ENCODE data around the gene CNTROB.

The CNTROB gene

DNA sequence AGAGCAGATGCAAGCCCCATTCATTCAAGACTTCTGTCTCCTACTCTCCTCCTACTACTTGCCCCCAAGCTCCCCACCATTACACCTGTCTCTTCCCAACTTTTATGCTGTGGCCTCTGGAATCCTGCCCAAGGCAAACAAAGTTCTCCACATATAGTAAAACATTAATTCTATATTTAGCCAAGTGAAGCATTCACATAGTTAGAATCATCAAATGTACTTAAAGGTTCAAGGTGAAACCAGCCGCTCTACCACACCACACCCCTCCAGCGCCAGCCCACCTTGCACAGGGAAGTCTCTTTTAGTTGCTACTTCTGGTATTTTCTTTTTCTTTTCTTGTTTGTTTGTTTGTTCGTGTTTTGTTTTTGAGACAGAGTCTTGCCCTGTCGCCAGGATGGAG, 45.0 kb downstream of the CNTROB start:
- Mint-ChIP-seq H3K27me3 (ENCODE audit: low read depth) (peaks cover 15% of the 10 kb centered on the region), H3K27ac (no peak overlapping the region), H3K4me3 (no peak overlapping the region)

DNA sequence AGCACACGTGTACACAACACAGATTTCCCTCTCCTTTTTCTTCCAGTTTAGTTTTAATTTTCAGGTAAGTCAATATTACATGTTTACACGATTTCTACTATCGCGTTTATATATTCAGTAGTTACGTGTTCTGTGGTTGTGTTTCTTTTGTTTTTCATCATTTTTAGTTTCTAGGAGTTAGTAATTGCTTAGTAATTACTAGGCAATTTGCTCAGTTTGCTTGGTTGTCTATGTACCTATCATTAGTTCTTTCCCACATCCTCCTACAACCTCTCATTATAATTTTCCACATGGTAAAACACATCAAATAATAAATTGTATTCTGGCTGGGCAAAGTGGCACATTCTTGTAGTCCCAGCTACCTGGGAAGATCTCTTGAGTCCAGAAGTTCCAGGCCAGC, 45.8 kb downstream of the CNTROB start:
- no peak overlapping the region for H3K4me3 Mint-ChIP-seq
- H3K36me3 Mint-ChIP-seq (ENCODE audit: low read depth), result peaks cover 16% of the 10 kb centered on the region
- peaks cover 22% of the 10 kb centered on the region for H3K9me3 Mint-ChIP-seq
- peaks cover 22% of the 10 kb centered on the region for H3K27me3 Mint-ChIP-seq (ENCODE audit: low read depth)
- H3K27ac Mint-ChIP-seq, result no peak overlapping the region
- no peaks in the 10 kb centered on the region for H3K4me1 Mint-ChIP-seq (ENCODE audit: low read depth)

More for the DNA sequence above, 45.0 kb downstream of the CNTROB start:
- H3K4me1 Mint-ChIP-seq (ENCODE audit: low read depth), result no peaks in the 10 kb centered on the region
- peaks cover 16% of the 10 kb centered on the region for H3K36me3 Mint-ChIP-seq (ENCODE audit: low read depth)
- H3K9me3 Mint-ChIP-seq, result peaks cover 22% of the 10 kb centered on the region

- Mint-ChIP-seq H3K4me1 (ENCODE audit: low read depth) (no peaks in the 10 kb centered on the region), H3K27ac (no peak overlapping the region), H3K9me3 (peaks cover under 1% of the 10 kb centered on the region), H3K36me3 (ENCODE audit: low read depth) (peaks cover 2% of the 10 kb centered on the region), H3K27me3 (ENCODE audit: low read depth) (peaks cover 20% of the 10 kb centered on the region), H3K4me3 (no peak overlapping the region)
Measured at GRCh38 chr17:7982173-7982572, 50.2 kb downstream of the CNTROB start.

GRCh38 chr17:7982666-7983065, 50.7 kb downstream of the CNTROB start:
- no peak overlapping the region for H3K27ac Mint-ChIP-seq
- peaks cover 2% of the 10 kb centered on the region for H3K36me3 Mint-ChIP-seq (ENCODE audit: low read depth)
- peaks cover 22% of the 10 kb centered on the region for H3K27me3 Mint-ChIP-seq (ENCODE audit: low read depth)
- no peak overlapping the region for H3K4me3 Mint-ChIP-seq
- H3K9me3 Mint-ChIP-seq, result no peaks in the 10 kb centered on the region
- H3K4me1 Mint-ChIP-seq (ENCODE audit: low read depth), result no peaks in the 10 kb centered on the region

DNA sequence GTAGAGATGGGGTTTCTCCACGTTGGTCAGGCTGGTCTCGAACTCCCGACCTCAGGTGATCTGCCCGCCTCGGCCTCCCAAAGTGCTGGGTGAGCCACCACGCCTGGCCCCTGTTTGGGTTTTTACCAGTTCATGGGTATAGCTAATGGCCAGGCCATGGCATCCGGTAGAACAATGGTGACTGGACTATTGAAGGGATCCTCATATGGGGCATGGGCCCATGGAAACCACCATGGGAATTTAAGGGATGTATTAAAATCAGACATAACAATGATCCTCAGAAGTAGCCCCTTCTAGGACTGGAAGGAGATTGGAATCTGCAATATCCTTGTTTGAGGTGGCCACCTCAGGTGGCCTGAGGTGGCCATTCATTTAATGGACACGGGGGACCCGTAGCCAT, 52.9 kb downstream of the CNTROB start:
- Mint-ChIP-seq H3K27ac (no peak overlapping the region), H3K27me3 (ENCODE audit: low read depth) (peaks cover 24% of the 10 kb centered on the region), H3K9me3 (no peaks in the 10 kb centered on the region), H3K36me3 (ENCODE audit: low read depth) (no peaks in the 10 kb centered on the region), H3K4me1 (ENCODE audit: low read depth) (peaks cover 9% of the 10 kb centered on the region), H3K4me3 (no peak overlapping the region)

GRCh38 chr17:7987112-7987893, 55.3 kb downstream of the CNTROB start:
- Mint-ChIP-seq H3K27me3 (ENCODE audit: low read depth) (peaks cover 18% of the 10 kb centered on the region), H3K9me3 (no peaks in the 10 kb centered on the region), H3K27ac (no peak overlapping the region), H3K4me1 (ENCODE audit: low read depth) (peaks cover 16% of the 10 kb centered on the region), H3K4me3 (no peak overlapping the region), H3K36me3 (ENCODE audit: low read depth) (no peaks in the 10 kb centered on the region)

DNA sequence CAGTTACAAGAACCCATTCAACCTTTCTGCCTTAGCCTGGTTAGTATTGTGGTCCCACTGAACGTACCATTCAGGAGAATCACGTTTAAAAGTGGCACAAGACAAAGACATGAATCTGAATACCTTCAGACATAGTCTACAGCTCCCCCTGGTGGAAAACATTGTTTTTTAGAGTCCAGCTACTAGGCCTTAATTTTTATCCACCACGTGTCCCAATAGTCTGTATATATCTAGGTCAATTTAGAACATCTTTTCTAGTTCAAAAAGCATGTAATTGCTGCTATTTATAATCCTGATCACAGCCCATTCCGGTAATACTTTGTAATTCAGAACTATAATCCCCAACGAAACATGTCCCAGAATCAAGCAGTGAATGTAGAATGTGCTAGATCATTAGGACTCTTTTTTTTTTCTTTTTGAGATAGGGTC, 56.8 kb downstream of the CNTROB start:
- Mint-ChIP-seq H3K36me3 (ENCODE audit: low read depth) (no peaks in the 10 kb centered on the region), H3K4me3 (no peak overlapping the region), H3K9me3 (no peaks in the 10 kb centered on the region), H3K27ac (no peak overlapping the region), H3K4me1 (ENCODE audit: low read depth) (peaks cover 16% of the 10 kb centered on the region), H3K27me3 (ENCODE audit: low read depth) (peaks cover 17% of the 10 kb centered on the region)

- Mint-ChIP-seq H3K36me3 (ENCODE audit: low read depth) (no peaks in the 10 kb centered on the region), H3K27ac (peak overlapping the region; percentile 62), H3K4me1 (ENCODE audit: low read depth) (peaks cover 16% of the 10 kb centered on the region)
Measured at GRCh38 chr17:7989781-7990655, 58.0 kb downstream of the CNTROB start.

GRCh38 chr17:7992516-7992915, 60.5 kb downstream of the CNTROB start:
- Mint-ChIP-seq H3K4me3 (no peak overlapping the region), H3K27ac (no peak overlapping the region), H3K4me1 (ENCODE audit: low read depth) (peaks cover 16% of the 10 kb centered on the region), H3K27me3 (ENCODE audit: low read depth) (peaks cover 29% of the 10 kb centered on the region), H3K9me3 (no peaks in the 10 kb centered on the region), H3K36me3 (ENCODE audit: low read depth) (no peaks in the 10 kb centered on the region)

More at GRCh38 chr17:7989781-7990655, 58.0 kb downstream of the CNTROB start:
- Mint-ChIP-seq H3K9me3 (no peaks in the 10 kb centered on the region), H3K27me3 (ENCODE audit: low read depth) (peaks cover 21% of the 10 kb centered on the region), H3K4me3 (peak overlapping the region; percentile 70)

GRCh38 chr17:7992924-7993323, 60.9 kb downstream of the CNTROB start:
- H3K9me3 Mint-ChIP-seq, result no peaks in the 10 kb centered on the region
- H3K36me3 Mint-ChIP-seq (ENCODE audit: low read depth), result no peaks in the 10 kb centered on the region
- peaks cover 16% of the 10 kb centered on the region for H3K4me1 Mint-ChIP-seq (ENCODE audit: low read depth)
- H3K27ac Mint-ChIP-seq, result no peak overlapping the region
- peaks cover 26% of the 10 kb centered on the region for H3K27me3 Mint-ChIP-seq (ENCODE audit: low read depth)
- no peak overlapping the region for H3K4me3 Mint-ChIP-seq

- H3K4me1 Mint-ChIP-seq (ENCODE audit: low read depth), result peaks cover 13% of the 10 kb centered on the region
- no peaks in the 10 kb centered on the region for H3K9me3 Mint-ChIP-seq
- H3K36me3 Mint-ChIP-seq (ENCODE audit: low read depth), result no peaks in the 10 kb centered on the region
- no peak overlapping the region for H3K27ac Mint-ChIP-seq
- peaks cover 32% of the 10 kb centered on the region for H3K27me3 Mint-ChIP-seq (ENCODE audit: low read depth)
- H3K4me3 Mint-ChIP-seq, result no peak overlapping the region
Measured at GRCh38 chr17:7993972-7994589, 62.1 kb downstream of the CNTROB start.

- Mint-ChIP-seq H3K36me3 (ENCODE audit: low read depth) (no peaks in the 10 kb centered on the region), H3K4me3 (no peak overlapping the region), H3K27ac (no peak overlapping the region), H3K9me3 (no peaks in the 10 kb centered on the region), H3K4me1 (ENCODE audit: low read depth) (peaks cover 3% of the 10 kb centered on the region), H3K27me3 (ENCODE audit: low read depth) (peaks cover 44% of the 10 kb centered on the region)
Measured at GRCh38 chr17:7995724-7996123, 63.7 kb downstream of the CNTROB start.

GRCh38 chr17:7997186-7997585, 65.2 kb downstream of the CNTROB start:
- H3K36me3 Mint-ChIP-seq (ENCODE audit: low read depth), result no peaks in the 10 kb centered on the region
- peaks cover 4% of the 10 kb centered on the region for H3K4me1 Mint-ChIP-seq (ENCODE audit: low read depth)
- H3K4me3 Mint-ChIP-seq, result no peak overlapping the region
- H3K27ac Mint-ChIP-seq, result no peak overlapping the region
- no peaks in the 10 kb centered on the region for H3K9me3 Mint-ChIP-seq
- peaks cover 56% of the 10 kb centered on the region for H3K27me3 Mint-ChIP-seq (ENCODE audit: low read depth)

Measured in T-helper 1 cell treated with Interleukin-12 subunit alpha and Interleukin-12 subunit beta and Interleukin-4 antibody, amounts not matched to agents 30 μg/mL and 1 μg/mL, for 36 hours (primary cell).